NCI-H526 treated with DMSO at 0.1 percent for 48 hours (cell line): Measurements from ENCODE around the gene FHL1.
"Not testable (repeated sequence)": the region's sequence is repeated elsewhere in the genome, so short reads cannot be mapped to it uniquely, and the experiment has no call there.

Source experiments
- DNase-seq: peaks from one replicate; lab custom pipeline; 2025; lab: John Stamatoyannopoulos, UW

The FHL1 gene

GRCh38 chrX:136147315-136147901 lies at the start of gene FHL1:
Gene FHL1 (plus strand): TSS chrX:136147533.
- DNase-seq = peak; percentile 6

GRCh38 chrX:136097871-136098805 lies 49.2 kb upstream of the FHL1 start:
- DNase-seq = no peak

GRCh38 chrX:136104936-136105335 lies 42.4 kb upstream of the FHL1 start:
- DNase-seq = no peak

- no peak for DNase-seq
Observed at GRCh38 chrX:136106920-136107528, 40.3 kb upstream of the FHL1 start.

- not testable (repeated sequence) for DNase-seq
Observed at GRCh38 chrX:136108905-136109304, 38.4 kb upstream of the FHL1 start.

GRCh38 chrX:136112286-136112685 lies 35.0 kb upstream of the FHL1 start:
- DNase-seq = no peak

GRCh38 chrX:136112778-136113177 lies 34.6 kb upstream of the FHL1 start:
- no peak for DNase-seq

GRCh38 chrX:136115126-136115903 lies 32.0 kb upstream of the FHL1 start:
- DNase-seq = no peak

GRCh38 chrX:136115904-136116297 lies 31.4 kb upstream of the FHL1 start:
- no peak for DNase-seq

- DNase-seq = no peak
Observed at GRCh38 chrX:136121788-136122187, 25.5 kb upstream of the FHL1 start.

- DNase-seq = no peak
Observed at GRCh38 chrX:136122207-136122606, 25.1 kb upstream of the FHL1 start.

- no peak for DNase-seq
Observed at GRCh38 chrX:136125106-136125505, 22.2 kb upstream of the FHL1 start.

GRCh38 chrX:136126371-136126770 lies 21.0 kb upstream of the FHL1 start:
- DNase-seq = no peak

GRCh38 chrX:136126872-136127406 lies 20.4 kb upstream of the FHL1 start:
- no peak for DNase-seq

GRCh38 chrX:136128743-136129142 lies 18.6 kb upstream of the FHL1 start:
- no peak for DNase-seq

GRCh38 chrX:136130931-136131833 lies 16.2 kb upstream of the FHL1 start:
- no peak for DNase-seq

GRCh38 chrX:136138939-136139338 lies 8.4 kb upstream of the FHL1 start:
- DNase-seq = no peak

GRCh38 chrX:136141569-136141968 lies 5.8 kb upstream of the FHL1 start:
- DNase-seq = no peak

GRCh38 chrX:136142592-136142991 lies 4.7 kb upstream of the FHL1 start:
- no peak for DNase-seq

GRCh38 chrX:136143711-136144110 lies 3.6 kb upstream of the FHL1 start:
- DNase-seq = no peak
